GM12891 (cell line): ENCODE results near the gene LRMDA.

Source experiments
- PAX5 ChIP-seq: IDR thresholded peaks from 2 replicates; pipeline ENCODE4 v1.6.1; 2011; ENCODE audit warnings: low read length, moderate library complexity, mild to moderate bottlenecking; ENCODE audit not compliant: insufficient read depth, severe bottlenecking
- POLR2A ChIP-seq: IDR thresholded peaks from 2 replicates; pipeline ENCODE4 v1.6.1; 2011; ENCODE audit warnings: low read depth, low read length, control low read depth
- POLR2AphosphoS5 ChIP-seq: IDR thresholded peaks from 2 replicates; pipeline ENCODE4 v1.6.1; 2011; ENCODE audit warnings: low read depth, low read length, control low read depth
- POU2F2 ChIP-seq: IDR thresholded peaks from 2 replicates; pipeline ENCODE4 v1.6.1; 2011; ENCODE audit warnings: low read depth, mild to moderate bottlenecking, control low read depth, low read length, moderate library complexity
- SPI1 ChIP-seq: IDR thresholded peaks from 2 replicates; pipeline ENCODE4 v1.6.1; 2011; ENCODE audit warnings: low read depth, low read length, control low read depth
- TAF1 ChIP-seq: IDR thresholded peaks from 2 replicates; pipeline ENCODE4 v1.6.1; 2011; ENCODE audit warnings: low read depth, low read length, control low read depth

DNA sequence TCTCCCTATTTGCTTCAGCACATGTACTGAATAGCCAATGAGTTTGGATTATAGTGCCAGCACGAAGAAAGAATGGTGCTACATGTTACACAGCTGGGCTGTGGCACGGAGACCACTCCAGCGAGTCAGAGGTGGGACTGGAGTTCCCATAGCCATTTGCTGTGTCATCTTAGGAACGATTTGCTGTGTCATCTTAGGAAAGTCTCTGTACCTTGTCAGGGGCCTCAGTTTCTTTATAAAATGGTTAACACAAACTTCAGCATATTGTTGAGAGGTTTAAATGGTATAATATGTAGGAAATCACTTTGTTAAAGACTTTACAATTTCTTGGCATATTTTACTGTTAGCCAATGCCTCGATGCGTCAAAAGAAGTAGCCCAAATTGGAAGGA is 609.4 kb downstream of the LRMDA start:
- no peak for TF ChIP-seq POLR2A
- no peak for TF ChIP-seq POLR2AphosphoS5
- no peak for TF ChIP-seq PAX5
- no peak for TF ChIP-seq SPI1
- TF ChIP-seq TAF1: no peak
- TF ChIP-seq POU2F2: no peak
